ENCODE measurements around the gene JUNB.

DNA sequence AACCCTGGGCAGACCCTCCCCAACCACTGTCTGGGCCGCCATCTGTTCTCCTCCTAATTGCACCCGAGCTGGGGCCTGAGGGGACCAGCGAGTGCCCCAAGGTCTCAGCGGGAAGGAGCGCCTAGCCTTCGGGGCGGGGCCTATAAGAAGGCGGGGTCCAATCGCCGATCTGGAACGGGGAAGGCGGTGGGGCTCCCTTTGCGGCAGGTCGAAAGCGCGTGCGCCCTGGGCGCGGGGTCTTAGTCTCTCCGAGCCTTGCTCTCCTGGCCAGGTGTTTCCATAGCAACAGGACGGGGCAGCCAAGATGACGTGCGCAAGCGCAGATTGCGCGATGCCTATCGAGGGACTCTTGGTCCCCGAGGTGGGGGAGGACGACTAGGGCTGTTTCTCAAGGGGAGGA lies 49.8 kb downstream of the JUNB start:
- TF ChIP-seq POLR2A (IDR thresholded peaks at IDR 0.05) (no peak), POLR2AphosphoS5 (IDR thresholded peaks at IDR 0.05) (no peak)
- TF ChIP-seq, protein P1, sequence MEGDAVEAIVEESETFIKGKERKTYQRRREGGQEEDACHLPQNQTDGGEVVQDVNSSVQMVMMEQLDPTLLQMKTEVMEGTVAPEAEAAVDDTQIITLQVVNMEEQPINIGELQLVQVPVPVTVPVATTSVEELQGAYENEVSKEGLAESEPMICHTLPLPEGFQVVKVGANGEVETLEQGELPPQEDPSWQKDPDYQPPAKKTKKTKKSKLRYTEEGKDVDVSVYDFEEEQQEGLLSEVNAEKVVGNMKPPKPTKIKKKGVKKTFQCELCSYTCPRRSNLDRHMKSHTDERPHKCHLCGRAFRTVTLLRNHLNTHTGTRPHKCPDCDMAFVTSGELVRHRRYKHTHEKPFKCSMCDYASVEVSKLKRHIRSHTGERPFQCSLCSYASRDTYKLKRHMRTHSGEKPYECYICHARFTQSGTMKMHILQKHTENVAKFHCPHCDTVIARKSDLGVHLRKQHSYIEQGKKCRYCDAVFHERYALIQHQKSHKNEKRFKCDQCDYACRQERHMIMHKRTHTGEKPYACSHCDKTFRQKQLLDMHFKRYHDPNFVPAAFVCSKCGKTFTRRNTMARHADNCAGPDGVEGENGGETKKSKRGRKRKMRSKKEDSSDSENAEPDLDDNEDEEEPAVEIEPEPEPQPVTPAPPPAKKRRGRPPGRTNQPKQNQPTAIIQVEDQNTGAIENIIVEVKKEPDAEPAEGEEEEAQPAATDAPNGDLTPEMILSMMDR (IDR thresholded peaks at IDR 0.05 in 8 of 11, conservative IDR thresholded peaks at IDR 0.05 in 3 of 11) = no peak
